A673 (cell line): ENCODE results near the gene SYP. TPM values are rescaled to one million over a fixed set of nuclear protein-coding genes. Genes with fewer than 3 reads are reported as not detected.

Experiments
- BruUV-seq: library from RNA; stranded (reverse); fragments of 400-500 nt; replicated peaks from 2 replicates; lab custom pipeline; 2021; lab: Mats Ljungman, UMichigan
- CTCF ChIA-PET: fragments of 300-600 bp; sonication (Branson Sonifier 250); formaldehyde crosslinking; loops from one replicate; lab custom pipeline; 2022; ENCODE audit warnings: antibody characterized with exemption; lab: Charles Lee
- POLR2A ChIA-PET: fragments of 300-600 bp; sonication (Branson Sonifier 250); formaldehyde crosslinking; loops from one replicate; lab custom pipeline; 2022; ENCODE audit warnings: antibody characterized with exemption; ENCODE audit not compliant: low non-redundant PET; lab: Charles Lee
- DNase-seq: peaks from one replicate; pipeline ENCODE4 v3.0.0-alpha.2; 2015; ENCODE audit warnings: low spot score
- H3K27ac ChIP-seq: fragments of 200-600 bp; sonication (generic); 2 replicates; pipeline ENCODE4 v1.5.1; 2016; ENCODE audit warnings: mixed run types, low read depth, mild to moderate bottlenecking, mixed read lengths, antibody characterized with exemption, low read length; ENCODE audit not compliant: poor library complexity, severe bottlenecking
- H3K27me3 ChIP-seq: fragments of 200-600 bp; sonication (generic); replicated peaks from 2 replicates; pipeline ENCODE4 v1.6.1; 2017; ENCODE audit warnings: mixed run types, low read depth, mild to moderate bottlenecking, mixed read lengths, antibody characterized with exemption, low read length; ENCODE audit not compliant: insufficient read depth, poor library complexity
- H3K36me3 ChIP-seq: fragments of 200-600 bp; sonication (generic); 2 replicates; pipeline ENCODE4 v1.6.1; 2016; ENCODE audit warnings: mixed run types, mild to moderate bottlenecking, mixed read lengths, antibody characterized with exemption, low read length; ENCODE audit not compliant: insufficient read depth, poor library complexity, severe bottlenecking
- H3K4me1 ChIP-seq: fragments of 200-600 bp; sonication (generic); 2 replicates; pipeline ENCODE4 v1.6.1; 2017; ENCODE audit warnings: mixed run types, mild to moderate bottlenecking, mixed read lengths, antibody characterized with exemption, low read length; ENCODE audit not compliant: insufficient read depth, poor library complexity, severe bottlenecking
- H3K4me3 ChIP-seq: fragments of 200-600 bp; sonication (generic); 2 replicates; pipeline ENCODE4 v1.5.1; 2016; ENCODE audit warnings: low read depth, mixed run types, mild to moderate bottlenecking, mixed read lengths, low read length; ENCODE audit not compliant: poor library complexity, severe bottlenecking
- H3K9me3 ChIP-seq: fragments of 200-600 bp; sonication (generic); 2 replicates; pipeline ENCODE4 v1.6.1; 2016; ENCODE audit warnings: mixed run types, low read depth, mild to moderate bottlenecking, mixed read lengths, antibody characterized with exemption, low read length; ENCODE audit not compliant: poor library complexity, severe bottlenecking
- CTCF ChIP-seq: fragments of 300-800, 200-600 bp; sonication (generic); conservative IDR thresholded peaks from 2 replicates; pipeline ENCODE4 v1.5.1; 2017; ENCODE audit warnings: low read depth, mild to moderate bottlenecking, antibody characterized with exemption, low read length, moderate library complexity, mixed read lengths
- EZH2 ChIP-seq: fragments of 200-600 bp; sonication (generic); IDR thresholded peaks from 2 replicates; pipeline ENCODE4 v1.6.1; 2017; ENCODE audit warnings: borderline replicate concordance, low read depth, mild to moderate bottlenecking, mixed read lengths, antibody characterized with exemption, low read length; ENCODE audit not compliant: poor library complexity, severe bottlenecking
- intact Hi-C: fragments of 100-400 bp; cut with micrococcal nuclease; formaldehyde crosslinking; loops from one replicate; pipeline ENCODE4 v1.10.0; 2022; ENCODE audit not compliant: unreplicated experiment
- total RNA-seq: library from RNA; stranded (reverse); gene quantifications from 2 replicates; pipeline ENCODE4 v1.2.3, GENCODE V29; 2021

The SYP gene
- total RNA-seq, 1 experiment from 2014 or later: 14.6 TPM

- Histone ChIP-seq H3K27me3 (no peaks in the 10 kb centered on the region), H3K27ac (no peak overlapping the region), H3K4me3 (no peak overlapping the region), H3K9me3 (no peaks in the 10 kb centered on the region), H3K4me1 (no peaks in the 10 kb centered on the region), H3K36me3 (no peaks in the 10 kb centered on the region)
- no peak for DNase-seq
- CTCF ChIA-PET: no interaction called here
- intact Hi-C loops: no loop called here
- TF ChIP-seq CTCF (no peak), EZH2 (no peak)
- POLR2A ChIA-PET: no interaction called here
- BruUV-seq: no TSS peak
Observed at GRCh38 chrX:49212209-49212608, 12.2 kb upstream of the SYP start.

GRCh38 chrX:49211074-49211473, 11.1 kb upstream of the SYP start:
- TF ChIP-seq CTCF: no peak
- TF ChIP-seq EZH2: no peak
- intact Hi-C loops: no loop called here
- DNase-seq: no peak
- BruUV-seq: no TSS peak
- POLR2A ChIA-PET: no interaction called here
- Histone ChIP-seq H3K9me3 (no peaks in the 10 kb centered on the region), H3K4me1 (no peaks in the 10 kb centered on the region), H3K27me3 (no peaks in the 10 kb centered on the region), H3K27ac (no peak overlapping the region), H3K36me3 (no peaks in the 10 kb centered on the region), H3K4me3 (no peak overlapping the region)
- CTCF ChIA-PET: no interaction called here

GRCh38 chrX:49210406-49210805, 10.4 kb upstream of the SYP start:
- no TSS peak for BruUV-seq
- TF ChIP-seq EZH2: no peak
- no peak for TF ChIP-seq CTCF
- no peaks in the 10 kb centered on the region for H3K4me1 ChIP-seq
- H3K27me3 ChIP-seq: no peaks in the 10 kb centered on the region
- no peaks in the 10 kb centered on the region for H3K9me3 ChIP-seq
- intact Hi-C loops: no loop called here
- ChIA-PET CTCF (no interaction called here), POLR2A (no interaction called here)
- H3K36me3 ChIP-seq: no peaks in the 10 kb centered on the region
- H3K4me3 ChIP-seq: no peak overlapping the region
- DNase-seq: no peak
- H3K27ac ChIP-seq: no peak overlapping the region
